Measurements from ENCODE around the gene SMARCD2. TPM values are rescaled to one million over a fixed set of nuclear protein-coding genes. Genes with fewer than 3 reads are reported as not detected.

SMARCD2 gene
- total RNA-seq, 2 donors from 2014 or later = 77.2 to 124 TPM

GRCh38 chr17:63817736-63818385 is 24.6 kb downstream of the SMARCD2 start:
- H3K9me3 ChIP-seq = no peaks in the 10 kb centered on the region
- H3K27ac ChIP-seq = no peak overlapping the region
- no peaks in the 10 kb centered on the region for H3K27me3 ChIP-seq
- DNase-seq = no peak
- H3K36me3 ChIP-seq = peaks cover 18% of the 10 kb centered on the region
- intact Hi-C loops (cut with DNase I) = no loop called here
- H3K9ac ChIP-seq (ENCODE audit: low read depth in 2 of 2, low read length in 2 of 2) = no peak overlapping the region
- no peaks in the 10 kb centered on the region for H3K4me1 ChIP-seq
- H3K4me3 ChIP-seq = no peak overlapping the region
- no peak for TF ChIP-seq CTCF (IDR thresholded peaks at IDR 0.05)

- intact Hi-C loops (cut with DNase I) = no loop called here
- H3K9me3 ChIP-seq = no peaks in the 10 kb centered on the region
- peaks cover 18% of the 10 kb centered on the region for H3K36me3 ChIP-seq
- H3K4me1 ChIP-seq = no peaks in the 10 kb centered on the region
- no peak overlapping the region for H3K9ac ChIP-seq (ENCODE audit: low read depth in 2 of 2, low read length in 2 of 2)
- no peak for DNase-seq
- TF ChIP-seq CTCF (IDR thresholded peaks at IDR 0.05) = no peak
- H3K27ac ChIP-seq = no peak overlapping the region
- H3K27me3 ChIP-seq = no peaks in the 10 kb centered on the region
- no peak overlapping the region for H3K4me3 ChIP-seq
Measured at GRCh38 chr17:63816669-63817068, 25.8 kb downstream of the SMARCD2 start.

GRCh38 chr17:63816123-63816522 is 26.4 kb downstream of the SMARCD2 start:
- Histone ChIP-seq H3K9ac (ENCODE audit: low read depth in 2 of 2, low read length in 2 of 2) (no peak overlapping the region), H3K27ac (no peak overlapping the region), H3K9me3 (no peaks in the 10 kb centered on the region), H3K4me1 (no peaks in the 10 kb centered on the region), H3K27me3 (no peaks in the 10 kb centered on the region), H3K36me3 (peaks cover 24% of the 10 kb centered on the region), H3K4me3 (no peak overlapping the region)
- TF ChIP-seq CTCF (IDR thresholded peaks at IDR 0.05) = no peak
- DNase-seq = no peak
- intact Hi-C loops (cut with DNase I) = no loop called here

GRCh38 chr17:63809970-63810369 is 32.5 kb downstream of the SMARCD2 start:
- H3K4me3 ChIP-seq = no peak overlapping the region
- H3K36me3 ChIP-seq = peaks cover 14% of the 10 kb centered on the region
- H3K27ac ChIP-seq = no peak overlapping the region
- no peaks in the 10 kb centered on the region for H3K4me1 ChIP-seq
- no peak for DNase-seq
- H3K27me3 ChIP-seq = no peaks in the 10 kb centered on the region
- H3K9ac ChIP-seq (ENCODE audit: low read depth in 2 of 2, low read length in 2 of 2) = no peak overlapping the region
- intact Hi-C loops (cut with DNase I) = no loop called here
- no peaks in the 10 kb centered on the region for H3K9me3 ChIP-seq
- no peak for TF ChIP-seq CTCF (IDR thresholded peaks at IDR 0.05)

GRCh38 chr17:63805591-63805990 is 36.9 kb downstream of the SMARCD2 start:
- Histone ChIP-seq H3K27ac (no peak overlapping the region), H3K9me3 (no peaks in the 10 kb centered on the region), H3K4me3 (no peak overlapping the region), H3K4me1 (no peaks in the 10 kb centered on the region), H3K27me3 (no peaks in the 10 kb centered on the region), H3K36me3 (peaks cover 12% of the 10 kb centered on the region), H3K9ac (ENCODE audit: low read depth in 2 of 2, low read length in 2 of 2) (no peak overlapping the region)
- TF ChIP-seq CTCF (IDR thresholded peaks at IDR 0.05) = no peak
- intact Hi-C loops (cut with DNase I) = no loop called here
- DNase-seq = no peak
